PFSK-1 (cell line): ENCODE data around the gene PGAM1.

Source experiments
- FOXP2 ChIP-seq: optimal IDR thresholded peaks from 2 replicates; pipeline ENCODE3; 2011; ENCODE audit warnings: borderline replicate concordance, control low read depth, inconsistent platforms; ENCODE audit not compliant: insufficient read depth; ENCODE audit errors: extremely low read length, extremely low read depth
- POLR2AphosphoS5 ChIP-seq: IDR thresholded peaks from 2 replicates; pipeline ENCODE4 v1.6.1; 2012; ENCODE audit warnings: low read depth, mild to moderate bottlenecking, control low read depth, low read length, moderate library complexity
- REST ChIP-seq, 2 experiments: IDR thresholded peaks; 2 replicates each; pipeline versions ENCODE4 v1.6.1 to v1.8.0; 2011 to 2012; ENCODE audit warnings: low read depth in 2 of 2, low read length in 2 of 2, control low read depth in 1 of 2, inconsistent platforms in 1 of 2, mild to moderate bottlenecking in 1 of 2, moderate library complexity in 1 of 2; ENCODE audit not compliant: insufficient read depth in 1 of 2
- SIN3A ChIP-seq: IDR thresholded peaks from 2 replicates; pipeline ENCODE4 v1.6.1; 2012; ENCODE audit warnings: mild to moderate bottlenecking, low read length, moderate library complexity, borderline replicate concordance; ENCODE audit not compliant: insufficient read depth
- TAF1 ChIP-seq: IDR thresholded peaks from 2 replicates; pipeline ENCODE4 v1.6.1; 2012; ENCODE audit warnings: low read length, control low read depth, borderline replicate concordance; ENCODE audit not compliant: insufficient read depth

Gene PGAM1

GRCh38 chr10:97464226-97464625, 38.2 kb downstream of the PGAM1 start:
- TF ChIP-seq SIN3A (no peak), FOXP2 (no peak), POLR2AphosphoS5 (no peak), REST (IDR thresholded peaks at IDR 0.05; ENCODE audit: insufficient read depth in 1 of 2, low read depth in 2 of 2, low read length in 2 of 2) (no peak), TAF1 (no peak)

DNA sequence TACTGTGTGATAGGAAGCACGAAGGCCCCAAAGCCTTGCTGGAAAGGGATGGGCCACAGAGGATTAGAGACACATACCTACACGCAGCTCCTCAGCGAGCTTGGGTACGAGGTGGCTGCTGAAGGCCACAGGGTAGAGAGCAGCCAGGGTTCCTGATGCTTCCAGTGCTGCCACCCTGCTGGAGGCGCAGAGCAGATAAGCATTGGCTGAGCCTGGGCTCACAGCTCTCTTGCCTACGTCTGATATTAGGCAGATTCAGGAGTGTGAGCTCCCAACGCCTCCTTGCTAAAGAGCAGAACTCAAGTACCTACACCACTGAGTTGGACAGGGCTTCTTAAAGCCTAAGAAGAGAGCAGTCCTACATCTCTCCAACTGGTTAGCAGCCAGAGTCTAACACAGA, 40.0 kb downstream of the PGAM1 start:
- TF ChIP-seq FOXP2, result no peak
- no peak for TF ChIP-seq TAF1
- TF ChIP-seq SIN3A, result no peak
- TF ChIP-seq REST (IDR thresholded peaks at IDR 0.05; ENCODE audit: insufficient read depth in 1 of 2, low read depth in 2 of 2, low read length in 2 of 2), result no peak
- no peak for TF ChIP-seq POLR2AphosphoS5

DNA sequence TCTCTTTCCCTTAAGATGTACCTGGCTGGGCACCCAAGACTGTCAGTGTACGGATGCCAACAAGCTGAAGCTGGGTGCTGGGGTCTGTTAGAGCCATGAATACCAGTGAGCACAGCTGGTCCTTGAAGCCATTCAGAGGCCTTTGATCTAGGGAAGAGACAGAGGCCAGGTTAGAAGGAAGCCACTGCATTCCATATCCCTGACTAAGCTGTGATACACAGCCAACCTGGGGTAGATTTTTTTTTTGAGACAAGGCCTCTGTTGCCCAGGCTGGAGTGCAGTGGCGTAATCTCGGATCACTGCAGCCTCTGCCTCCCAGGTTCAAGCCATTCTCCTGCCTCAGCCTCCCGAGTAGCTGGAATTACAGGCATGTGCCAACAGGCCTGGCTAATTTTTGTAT, 40.8 kb downstream of the PGAM1 start:
- no peak for TF ChIP-seq TAF1
- no peak for TF ChIP-seq SIN3A
- TF ChIP-seq FOXP2, result no peak
- no peak for TF ChIP-seq REST (IDR thresholded peaks at IDR 0.05; ENCODE audit: insufficient read depth in 1 of 2, low read depth in 2 of 2, low read length in 2 of 2)
- TF ChIP-seq POLR2AphosphoS5, result no peak

DNA sequence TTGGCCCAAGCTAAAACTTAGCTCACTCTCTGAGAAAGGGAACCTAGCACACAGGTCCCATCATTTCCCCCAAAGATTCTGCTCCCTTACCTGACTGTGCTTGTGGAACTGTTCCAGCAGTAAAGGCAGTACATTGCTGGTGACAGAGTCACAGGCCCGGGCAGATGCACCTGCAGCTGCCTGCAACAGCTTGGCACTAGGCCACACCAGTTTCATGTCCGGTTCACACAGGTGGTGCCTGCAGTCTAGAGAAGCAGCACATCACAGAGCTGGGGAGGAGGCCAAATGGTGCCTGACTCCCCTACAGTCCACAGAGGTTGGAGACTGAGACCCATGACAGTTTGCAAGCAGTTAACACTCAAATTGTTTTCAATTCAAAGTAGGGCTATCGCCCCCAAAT, 42.2 kb downstream of the PGAM1 start:
- TF ChIP-seq POLR2AphosphoS5 (no peak), SIN3A (no peak), FOXP2 (no peak), TAF1 (no peak)

GRCh38 chr10:97474918-97475317, 48.9 kb downstream of the PGAM1 start:
- no peak for TF ChIP-seq TAF1
- TF ChIP-seq SIN3A, result no peak
- no peak for TF ChIP-seq REST (IDR thresholded peaks at IDR 0.05; ENCODE audit: insufficient read depth in 1 of 2, low read depth in 2 of 2, low read length in 2 of 2)
- TF ChIP-seq FOXP2, result no peak
- TF ChIP-seq POLR2AphosphoS5, result no peak
